Stimulated activated CD4-positive, alpha-beta T cell treated with anti-CD3 and anti-CD28 coated beads, Interleukin-4, amount 100 ng/mL, for 24 hours (primary cell): ENCODE measurements around the gene MTNR1A.
"Not testable (repeated sequence)": the region's sequence is repeated elsewhere in the genome, so short reads cannot be mapped to it uniquely, and the experiment has no call there.

ENCODE experiments used
- DNase-seq: peaks from one replicate; pipeline ENCODE4 v3.0.0-alpha.2; 2020

The MTNR1A gene

GRCh38 chr4:186560647-186561046 lies 5.3 kb upstream of the MTNR1A start:
- no peak for DNase-seq

GRCh38 chr4:186557486-186557885 lies 2.1 kb upstream of the MTNR1A start:
- DNase-seq = no peak

GRCh38 chr4:186557061-186557460 lies 1.7 kb upstream of the MTNR1A start:
- DNase-seq = no peak

GRCh38 chr4:186554539-186554913 lies 841 bp downstream of the MTNR1A start:
- DNase-seq = no peak

GRCh38 chr4:186553717-186554116 lies 1.6 kb downstream of the MTNR1A start:
- no peak for DNase-seq

- DNase-seq = no peak
Observed at GRCh38 chr4:186551849-186552248, 3.5 kb downstream of the MTNR1A start.

GRCh38 chr4:186545436-186545835 lies 9.9 kb downstream of the MTNR1A start:
- DNase-seq = no peak

GRCh38 chr4:186543206-186543605 lies 12.2 kb downstream of the MTNR1A start:
- no peak for DNase-seq

GRCh38 chr4:186541801-186542200 lies 13.6 kb downstream of the MTNR1A start:
- no peak for DNase-seq

- no peak for DNase-seq
Observed at GRCh38 chr4:186537843-186538521, 17.4 kb downstream of the MTNR1A start.

GRCh38 chr4:186536285-186536684 lies 19.1 kb downstream of the MTNR1A start:
- no peak for DNase-seq

- no peak for DNase-seq
Observed at GRCh38 chr4:186534056-186534455, 21.3 kb downstream of the MTNR1A start.

GRCh38 chr4:186523927-186524326 lies 31.4 kb downstream of the MTNR1A start:
- DNase-seq = not testable (repeated sequence)

GRCh38 chr4:186516287-186516686 lies 39.1 kb downstream of the MTNR1A start:
- DNase-seq = no peak

- DNase-seq = no peak
Observed at GRCh38 chr4:186514271-186514950, 41.0 kb downstream of the MTNR1A start.

GRCh38 chr4:186504771-186505170 lies 50.6 kb downstream of the MTNR1A start:
- DNase-seq = not testable (repeated sequence)

GRCh38 chr4:186502231-186502630 lies 53.1 kb downstream of the MTNR1A start:
- DNase-seq = no peak

- DNase-seq = no peak
Observed at GRCh38 chr4:186501554-186501953, 53.8 kb downstream of the MTNR1A start.

- DNase-seq = no peak
Observed at GRCh38 chr4:186500721-186501304, 54.6 kb downstream of the MTNR1A start.

- DNase-seq = no peak
Observed at GRCh38 chr4:186499467-186499866, 55.9 kb downstream of the MTNR1A start.

GRCh38 chr4:186497043-186497442 lies 58.3 kb downstream of the MTNR1A start:
- DNase-seq = no peak

- no peak for DNase-seq
Observed at GRCh38 chr4:186494496-186494895, 60.9 kb downstream of the MTNR1A start.

- DNase-seq = no peak
Observed at GRCh38 chr4:186487726-186488125, 67.6 kb downstream of the MTNR1A start.

GRCh38 chr4:186486172-186486571 lies 69.2 kb downstream of the MTNR1A start:
- DNase-seq = no peak
